ENCODE data around the gene C3orf80. TPM values are rescaled to one million over a fixed set of nuclear protein-coding genes. Genes with fewer than 3 reads are reported as not detected.

C3orf80 gene
- total RNA-seq = not detected in 2 replicates

GRCh38 chr3:160225176-160226025, at the start of gene C3orf80:
Gene C3orf80, plus strand, starts transcription at chr3:160225422. Its CDS starts 214 bp downstream, at chr3:160225636.

Other genes starting within 250 kb of the C3orf80 start
- gene IL12A, start 236.6 kb upstream of the C3orf80 start, total RNA-seq = 2.4 and 4.5 TPM in 2 replicates
- 17.8 and 28.7 TPM in 2 replicates for gene IFT80, start 173.8 kb downstream of the C3orf80 start, total RNA-seq
- gene SMC4, start 174.2 kb downstream of the C3orf80 start, total RNA-seq = 87.1 and 103 TPM in 2 replicates
- gene TRIM59, start 224.4 kb downstream of the C3orf80 start, total RNA-seq = 36.7 and 39.2 TPM in 2 replicates